Measurements from ENCODE around the gene NFX1.

NFX1 gene

DNA sequence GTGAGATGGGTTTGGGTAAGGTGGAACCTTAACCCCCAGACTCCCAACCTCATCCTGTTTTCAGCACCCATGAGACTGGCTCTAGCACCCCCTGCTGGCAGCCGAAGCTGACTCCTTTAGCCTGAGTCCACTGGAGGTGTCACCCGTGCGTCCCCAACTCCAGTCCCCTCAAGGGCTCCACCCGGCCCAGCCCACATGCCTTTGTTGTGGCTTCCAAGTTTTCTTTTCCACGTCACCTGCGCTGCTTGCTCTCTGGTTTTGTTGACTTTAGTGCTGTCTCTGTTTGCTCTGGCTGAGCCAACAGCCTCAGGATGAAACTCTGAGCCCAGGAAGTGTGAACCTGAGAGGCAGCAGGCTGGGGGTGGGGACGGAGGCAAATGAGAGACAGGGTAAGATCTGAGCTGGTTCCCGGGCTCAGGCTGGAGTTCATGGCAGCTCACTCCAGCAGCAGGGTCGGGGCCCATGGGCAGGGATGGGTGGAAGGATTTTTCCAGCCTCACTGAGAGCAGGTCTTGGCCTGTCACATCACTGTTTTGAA is 125.3 kb downstream of the NFX1 start:
- DNase-seq (ENCODE audit: low read depth in 1 of 2, low spot score in 1 of 2): peak; percentile 76 to 83

DNA sequence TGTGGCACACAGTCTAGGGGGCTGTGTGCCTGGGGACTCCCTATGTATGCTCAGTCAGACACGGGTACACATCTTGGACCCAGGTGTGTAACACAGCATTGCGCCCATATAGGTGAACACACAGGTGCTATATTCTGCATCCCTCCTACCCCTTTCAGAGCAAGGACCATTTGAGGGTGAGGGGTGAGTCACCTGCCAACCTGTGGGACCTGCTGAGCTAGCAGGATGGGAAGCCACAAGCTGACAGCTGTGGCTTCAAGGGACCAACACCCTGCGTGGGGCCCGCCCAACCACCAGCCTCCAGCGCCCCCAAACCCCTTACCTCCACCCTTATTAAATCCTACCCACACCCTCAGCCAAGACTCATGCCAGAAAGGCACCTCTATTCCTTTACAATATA is 126.7 kb downstream of the NFX1 start:
- peak in 1 of 2 donors; percentile 12 for DNase-seq (ENCODE audit: low read depth in 1 of 2, low spot score in 1 of 2)

DNA sequence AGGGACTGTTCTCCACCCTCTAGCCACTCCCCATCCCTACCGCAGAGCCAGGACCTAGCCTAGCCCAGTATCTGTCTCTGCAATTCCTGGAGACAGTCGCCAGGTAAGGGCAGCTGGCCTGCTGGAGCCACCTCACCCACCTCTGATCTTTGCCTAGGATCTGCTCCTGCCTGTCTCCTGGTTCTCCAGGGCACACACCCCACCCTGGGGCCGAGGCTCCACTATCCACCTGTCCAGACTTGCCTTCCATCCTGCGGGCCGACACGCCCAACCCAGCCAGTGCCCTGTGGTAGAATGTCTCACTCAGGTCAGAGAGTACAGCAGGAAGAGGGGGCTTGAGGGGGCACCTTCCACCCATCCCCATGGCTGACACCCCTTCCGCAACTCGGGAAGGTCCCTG is 127.8 kb downstream of the NFX1 start:
- no peak for DNase-seq (ENCODE audit: low read depth in 1 of 2, low spot score in 1 of 2)

DNA sequence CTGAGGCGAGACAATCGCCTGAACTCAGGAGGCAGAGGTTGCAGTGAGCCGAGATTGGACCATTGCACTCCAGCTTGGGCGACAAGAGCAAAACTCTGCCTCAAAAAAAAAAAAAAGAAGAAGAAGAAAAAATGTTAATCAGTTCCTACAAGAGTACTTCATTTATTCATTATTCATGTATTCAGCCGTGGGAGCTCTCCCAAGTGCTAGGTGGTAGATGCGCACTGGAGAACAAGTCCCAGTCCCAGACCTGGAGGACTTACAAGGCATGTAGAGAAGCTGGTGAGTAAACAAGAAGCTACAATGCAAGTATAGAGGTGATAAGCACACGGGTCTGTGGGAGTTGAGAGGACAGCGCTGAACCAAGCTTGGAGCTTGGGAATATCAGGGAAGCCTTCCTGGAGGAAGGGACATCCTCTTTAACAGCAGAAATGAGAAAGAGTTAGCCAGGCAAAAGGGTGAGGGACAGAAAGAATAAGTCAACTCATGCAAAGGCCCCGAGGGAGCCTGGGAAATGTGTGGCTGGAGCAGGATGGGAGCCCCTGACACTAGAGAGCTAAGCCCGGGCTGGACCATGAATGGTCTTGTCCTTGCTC is 129.5 kb downstream of the NFX1 start:
- DNase-seq (ENCODE audit: low read depth in 1 of 2, low spot score in 1 of 2): no peak

All from stimulated activated CD4-positive, alpha-beta T cell treated with anti-CD3 and anti-CD28 coated beads, Interleukin-15, amount 100 ng/mL, for 1 hour (primary cell).